Superior temporal gyrus (tissue), 1 donor: ENCODE data around the gene MAPK10.
A peak's percentile ranks its signal among the peaks of the same experiment; 100 is the strongest.
"Not testable (repeated sequence)": the region's sequence is repeated elsewhere in the genome, so short reads cannot be mapped to it uniquely, and the experiment has no call there.

Experiments
- DNase-seq: peaks from one replicate; pipeline ENCODE4 v3.0.0-alpha.2; 2016; ENCODE audit errors: extremely low spot score

Gene MAPK10

DNA sequence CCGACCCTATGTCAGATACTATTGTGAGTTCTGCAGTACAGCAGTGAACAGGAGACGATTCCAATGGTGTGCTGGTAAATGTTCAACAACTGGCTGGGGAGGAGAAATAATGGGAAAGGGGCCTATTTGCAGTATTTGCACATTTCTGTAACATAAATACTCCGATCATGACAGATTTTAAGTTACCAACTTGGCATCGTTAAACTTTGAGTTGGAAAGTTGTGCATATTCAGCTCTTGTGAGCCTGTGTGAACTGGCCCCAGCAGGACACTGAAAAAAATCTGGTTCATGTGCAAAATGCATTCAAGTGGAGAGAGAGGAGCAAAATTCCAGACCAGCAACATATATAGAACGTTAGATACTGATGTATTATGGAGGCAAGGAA, 175.0 kb downstream of the MAPK10 start:
- no peak for DNase-seq

DNA sequence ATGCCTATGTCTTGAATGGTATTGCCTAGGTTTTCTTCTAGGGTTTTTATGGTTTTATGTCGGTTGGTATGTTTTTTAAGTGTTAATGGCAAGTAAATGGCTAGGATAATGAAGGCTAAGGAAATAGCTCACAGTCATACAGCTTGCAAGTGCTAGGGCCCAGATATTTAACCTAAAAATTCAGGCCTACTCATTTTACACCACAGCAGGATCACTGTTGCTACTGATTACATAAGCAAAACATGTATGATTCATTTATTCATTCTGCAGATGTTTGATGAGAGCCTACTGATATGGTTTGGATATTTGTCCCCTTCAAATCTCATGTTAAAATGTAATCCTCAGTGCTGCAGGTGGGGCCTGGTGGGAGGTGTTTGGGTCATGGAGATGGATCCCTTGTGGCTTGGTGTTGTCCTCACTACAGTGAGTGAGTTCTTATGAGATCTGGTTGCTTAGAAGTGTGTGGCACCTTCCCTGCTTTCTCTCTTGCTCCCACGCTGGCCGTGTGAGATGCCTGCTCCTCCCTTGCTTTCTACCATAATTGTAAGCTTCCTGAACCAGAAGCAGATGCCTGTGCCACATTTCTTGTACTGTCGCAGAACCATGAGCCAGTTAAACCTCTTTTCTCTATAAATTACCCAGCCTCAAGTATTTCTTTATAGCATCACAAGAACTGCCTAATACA, 175.5 kb downstream of the MAPK10 start:
- no peak for DNase-seq

DNA sequence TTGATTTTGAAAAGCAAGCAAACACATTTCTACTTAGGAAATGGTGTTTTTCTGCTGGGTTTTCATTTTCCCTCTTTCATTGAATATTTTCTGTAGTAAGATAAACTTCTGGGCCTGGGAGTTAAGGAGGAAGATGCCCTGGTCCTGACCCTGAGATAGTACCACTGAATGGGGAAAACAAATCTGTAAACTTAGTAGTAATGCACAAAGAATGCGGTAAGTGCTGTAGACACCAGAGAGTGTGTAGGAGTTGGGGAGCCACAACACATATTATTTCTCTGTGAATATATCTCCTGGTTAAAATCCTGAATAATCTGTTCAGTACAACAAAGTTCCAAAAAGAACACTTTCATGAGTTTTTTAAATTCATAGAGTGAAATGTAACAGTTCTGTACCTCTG, 178.3 kb downstream of the MAPK10 start:
- DNase-seq: no peak

DNA sequence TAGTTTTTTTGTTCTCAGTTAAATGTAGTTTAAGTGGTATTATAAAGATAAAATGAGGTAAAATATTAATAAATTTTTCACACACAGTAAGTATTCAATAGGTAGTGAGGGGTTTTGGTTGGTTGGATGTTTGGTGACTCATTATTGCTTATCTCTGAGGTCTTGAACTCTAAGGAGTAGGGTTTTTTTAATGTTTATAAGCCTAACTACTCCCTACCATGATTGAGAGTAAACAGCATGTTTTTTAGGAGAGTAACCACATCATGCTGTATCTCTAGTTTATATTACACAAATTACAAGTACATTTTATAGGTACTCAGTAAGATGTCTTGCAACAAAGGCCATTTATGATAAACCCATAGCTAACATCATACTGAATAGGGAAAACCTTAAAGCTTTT, 181.6 kb downstream of the MAPK10 start:
- DNase-seq: no peak

DNA sequence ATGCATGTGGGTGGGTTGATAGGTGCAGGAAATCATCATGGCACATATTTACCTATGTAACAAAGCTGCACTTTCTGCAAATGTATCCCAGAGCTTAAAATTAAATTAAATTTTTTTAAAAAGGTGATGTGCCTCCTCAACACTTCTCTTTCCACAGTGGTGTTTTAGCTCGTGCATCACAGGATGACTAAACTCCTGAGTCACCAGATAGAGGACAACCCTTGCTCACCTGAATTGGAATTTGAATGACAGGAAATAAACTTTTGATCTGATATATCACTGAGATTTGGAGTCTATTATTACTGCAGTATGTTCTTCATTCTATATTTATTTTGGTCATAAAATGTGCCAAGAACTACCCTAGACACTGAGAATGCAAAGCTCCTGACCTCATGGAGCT, 185.3 kb downstream of the MAPK10 start:
- no peak for DNase-seq

DNA sequence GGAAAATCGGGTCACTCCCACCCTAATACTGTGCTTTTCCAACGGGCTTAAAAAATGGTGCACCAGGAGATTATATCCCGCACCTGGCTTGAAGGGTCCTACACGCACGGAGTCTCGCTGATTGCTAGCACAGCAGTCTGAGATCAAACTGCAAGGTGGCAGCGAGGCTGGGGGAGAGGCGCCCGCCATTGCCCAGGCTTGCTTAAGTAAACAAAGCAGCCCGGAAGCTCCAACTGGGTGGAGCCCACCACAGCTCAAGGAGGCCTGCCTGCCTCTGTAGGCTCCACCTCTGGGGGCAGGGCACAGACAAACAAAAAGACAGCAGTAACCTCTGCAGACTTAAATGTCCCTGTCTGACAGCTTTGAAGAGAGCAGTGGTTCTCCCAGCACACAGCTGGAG, 191.5 kb downstream of the MAPK10 start:
- not testable (repeated sequence) for DNase-seq

DNA sequence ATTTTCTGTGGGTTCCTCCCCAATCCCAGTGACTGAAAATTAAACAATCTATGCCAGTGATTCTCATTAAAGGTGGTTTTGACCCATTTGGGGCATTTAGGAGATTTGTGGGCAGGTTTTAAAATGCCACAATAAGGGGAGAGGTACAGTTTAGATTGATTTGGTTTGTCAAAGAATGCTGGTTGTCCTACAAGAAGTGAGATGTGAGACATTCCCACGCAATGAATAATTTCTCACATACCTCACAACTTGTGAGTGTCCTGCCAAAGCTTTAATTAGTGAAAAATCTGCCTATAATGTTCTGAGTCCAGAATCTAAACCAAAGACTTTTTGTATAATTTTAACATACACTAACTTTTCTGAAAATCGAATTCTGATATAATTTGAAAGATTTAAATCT, 199.4 kb downstream of the MAPK10 start:
- peak; percentile 53 for DNase-seq

DNA sequence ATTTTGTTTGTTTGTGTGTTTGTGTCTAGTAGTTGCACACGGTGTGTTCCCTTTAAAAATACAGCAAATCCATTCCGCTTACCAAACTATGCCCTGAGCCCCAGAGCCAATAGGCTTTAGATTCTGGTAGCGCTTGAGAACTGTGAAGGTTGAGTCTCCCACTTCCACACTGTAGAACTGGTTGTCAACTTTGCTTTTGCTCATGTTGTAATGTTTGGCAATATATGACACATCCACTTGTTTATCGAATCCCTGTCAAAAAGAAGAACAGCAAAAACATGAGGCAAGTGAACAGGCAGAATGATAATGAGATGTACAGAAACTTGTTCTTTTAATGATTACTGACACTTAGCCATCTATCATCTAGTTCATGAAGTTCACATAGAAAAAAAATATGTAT, 200.6 kb downstream of the MAPK10 start:
- DNase-seq: peak; percentile 13

DNA sequence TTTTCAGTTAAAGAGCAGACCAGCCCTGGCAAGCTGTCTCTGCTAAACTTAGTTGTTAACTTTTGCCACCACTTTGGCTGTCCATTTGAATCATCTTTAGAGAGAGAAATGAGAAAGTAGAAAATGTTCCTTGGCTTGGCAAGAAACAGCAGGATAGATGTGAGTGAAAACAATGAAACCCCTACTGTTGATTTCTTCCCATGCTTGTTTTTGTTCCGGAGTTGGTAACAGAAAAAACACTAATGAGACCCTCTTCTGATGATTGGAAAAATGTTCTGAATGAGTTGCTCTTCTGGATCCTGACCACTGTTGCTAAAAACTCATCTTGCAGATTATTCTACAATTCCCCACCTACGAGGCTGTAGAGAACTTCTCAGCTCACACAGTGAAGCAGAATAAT, 203.3 kb downstream of the MAPK10 start:
- DNase-seq: peak; percentile 45

DNA sequence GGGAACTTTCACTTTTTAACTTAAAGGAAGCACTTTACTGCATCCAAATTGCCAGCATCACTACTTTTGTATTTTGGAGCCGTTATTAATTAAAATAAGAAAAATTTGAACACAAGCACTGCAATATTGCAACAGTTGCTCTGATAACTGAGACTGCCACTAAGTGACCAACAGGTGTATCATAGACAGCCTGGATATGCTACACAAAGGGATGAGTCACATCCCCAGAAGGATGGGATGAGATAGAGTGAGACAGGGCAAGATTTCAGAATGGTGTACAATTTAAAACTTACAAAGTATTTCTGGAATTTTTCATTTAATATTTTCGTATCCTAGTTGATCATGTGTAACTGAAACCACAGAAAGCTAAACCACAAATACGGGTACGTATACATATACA, 204.1 kb downstream of the MAPK10 start:
- DNase-seq: no peak

DNA sequence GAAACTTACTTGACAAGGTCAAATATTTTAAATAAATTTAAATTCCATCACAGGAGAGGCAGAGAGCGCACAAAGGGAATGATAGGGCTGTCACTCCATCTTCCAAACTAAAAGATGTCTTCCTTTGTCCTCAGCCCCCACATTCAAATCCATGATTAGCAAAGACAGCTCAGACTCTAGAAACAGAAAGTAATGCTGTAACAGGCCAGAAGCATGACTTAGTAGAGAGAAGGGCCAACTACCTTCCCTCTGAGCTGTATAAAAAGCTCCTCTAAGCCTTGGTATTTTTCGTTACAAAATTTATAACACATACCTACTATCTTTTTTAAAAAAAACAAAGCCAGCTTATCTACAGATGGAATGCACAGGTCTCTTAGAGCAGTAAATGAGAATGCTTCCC, 207.4 kb downstream of the MAPK10 start:
- no peak for DNase-seq

DNA sequence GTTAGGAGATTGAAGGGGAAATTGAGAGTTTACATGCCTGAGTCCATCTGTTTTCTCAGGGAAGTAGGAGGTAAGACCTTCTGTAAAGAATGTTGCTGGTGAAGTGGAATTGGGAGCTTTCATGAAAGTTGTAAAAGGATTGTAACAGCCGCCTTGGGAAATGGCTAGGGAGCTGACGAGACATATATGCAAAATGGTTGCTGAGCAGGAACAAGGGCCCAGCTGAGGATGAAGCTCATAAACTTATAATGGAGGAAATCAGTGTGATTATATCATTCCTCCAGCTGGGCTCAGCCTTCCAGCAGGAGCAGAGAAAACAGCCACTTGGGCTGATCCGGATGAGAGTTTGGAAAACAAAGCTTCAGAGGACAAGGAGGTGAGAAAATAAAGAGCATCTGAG, 208.7 kb downstream of the MAPK10 start:
- DNase-seq: no peak

DNA sequence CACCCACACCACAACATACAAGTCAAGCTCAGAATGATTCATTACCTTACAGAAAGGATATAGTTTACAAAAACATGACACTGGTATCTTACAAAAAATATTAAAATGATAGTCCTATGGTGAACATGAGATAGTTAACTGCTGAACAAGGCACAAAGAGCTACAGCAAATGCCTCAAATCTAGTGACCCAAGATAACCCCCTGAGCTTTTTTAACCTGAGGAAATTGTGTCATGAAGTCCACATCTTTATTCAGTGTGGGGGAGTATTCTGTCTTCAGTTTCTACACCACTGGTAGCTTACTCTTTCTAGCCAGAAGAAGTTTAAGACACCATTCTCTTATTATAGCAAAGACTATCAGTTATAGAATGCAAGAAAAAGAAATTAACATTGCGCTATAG, 218.7 kb downstream of the MAPK10 start:
- no peak for DNase-seq

DNA sequence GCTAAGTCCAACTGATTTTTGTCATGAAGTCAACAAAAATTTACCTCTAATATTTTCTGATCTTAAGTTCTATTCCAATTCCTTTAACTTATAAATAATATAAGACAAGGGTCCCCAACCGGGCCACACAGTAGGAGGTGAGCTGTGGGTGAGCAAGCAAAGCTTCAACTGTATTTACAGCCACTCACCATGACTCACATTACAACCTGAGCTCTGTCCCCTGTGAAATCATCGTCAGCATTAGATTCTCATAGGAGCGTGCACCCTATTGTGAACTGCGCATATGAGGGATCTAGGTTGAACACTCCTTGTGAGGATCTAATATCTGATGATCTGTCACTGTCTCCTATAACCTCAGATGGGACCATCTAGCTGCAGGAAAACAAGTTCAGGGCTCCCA, 227.4 kb downstream of the MAPK10 start:
- DNase-seq: no peak

DNA sequence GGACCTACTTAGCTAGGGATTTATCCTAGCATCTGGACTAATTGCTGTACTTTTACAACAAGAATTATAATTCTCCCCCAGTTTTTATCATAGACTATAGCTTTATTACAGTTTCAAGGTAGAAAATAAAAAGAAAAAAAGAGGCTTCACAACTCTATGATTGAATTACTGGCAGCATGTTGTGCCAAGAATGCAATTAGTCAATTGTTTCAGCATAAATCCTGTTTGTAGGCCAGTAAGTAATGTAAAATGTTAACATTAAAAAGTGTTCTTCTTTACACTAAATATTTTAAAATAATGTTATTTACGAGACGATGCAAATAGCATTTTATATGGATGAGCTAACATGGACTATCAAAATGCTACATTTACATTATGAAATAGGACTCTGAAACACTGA, 228.4 kb downstream of the MAPK10 start:
- no peak for DNase-seq

DNA sequence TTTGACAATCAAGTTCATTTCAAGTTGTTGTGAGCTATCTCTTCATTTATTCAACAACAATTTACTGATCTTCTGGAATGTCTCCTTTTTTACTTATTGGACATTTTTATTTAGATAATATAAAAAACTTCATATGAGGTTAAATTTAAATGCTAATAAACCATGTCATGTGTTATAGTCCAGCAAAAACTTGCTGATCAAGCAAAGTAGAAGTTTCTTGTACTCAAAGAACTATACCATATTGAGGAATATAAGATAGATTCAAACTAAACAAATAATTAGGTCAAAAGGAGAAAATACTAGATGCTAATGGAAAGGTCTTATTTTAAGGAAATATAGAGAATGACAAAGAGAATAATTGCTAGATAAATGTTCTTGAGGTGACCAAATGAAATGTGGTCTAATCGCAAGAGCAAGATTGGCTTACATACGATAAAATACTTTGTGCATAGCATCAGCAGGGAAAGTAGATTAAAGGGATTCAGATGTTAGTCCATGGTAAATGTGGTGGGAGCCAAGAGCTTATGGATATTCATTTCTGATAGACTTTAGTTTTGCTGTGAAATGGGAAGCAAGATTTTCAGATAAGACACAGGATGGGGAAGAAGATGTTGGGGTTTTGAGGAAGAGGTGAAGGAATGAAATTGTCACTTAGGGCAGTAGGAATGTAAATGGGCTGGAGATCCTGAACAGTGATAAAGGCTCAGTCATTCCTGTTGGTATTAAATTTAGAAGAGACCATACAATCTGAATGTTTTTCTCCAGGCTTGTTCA, 229.5 kb downstream of the MAPK10 start:
- no peak for DNase-seq

DNA sequence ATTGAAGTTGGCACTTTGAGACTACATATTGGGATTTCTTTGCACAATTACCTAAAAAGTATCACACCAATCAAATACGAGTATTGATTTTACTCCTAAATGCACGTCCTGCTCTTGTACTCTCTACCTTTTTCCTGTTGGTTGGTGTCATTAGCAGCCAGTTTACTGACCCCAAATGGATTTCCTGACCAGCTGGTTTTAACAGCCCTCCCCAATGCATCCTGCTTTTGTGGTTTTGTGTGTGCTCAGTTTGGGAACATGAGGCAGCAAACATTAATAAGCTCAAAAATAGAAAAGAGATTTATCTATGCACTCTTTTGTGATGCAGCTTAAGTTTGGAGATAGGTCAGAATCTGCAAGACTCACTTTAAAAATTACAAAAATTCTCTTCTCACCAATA, 230.3 kb downstream of the MAPK10 start:
- DNase-seq: no peak

DNA sequence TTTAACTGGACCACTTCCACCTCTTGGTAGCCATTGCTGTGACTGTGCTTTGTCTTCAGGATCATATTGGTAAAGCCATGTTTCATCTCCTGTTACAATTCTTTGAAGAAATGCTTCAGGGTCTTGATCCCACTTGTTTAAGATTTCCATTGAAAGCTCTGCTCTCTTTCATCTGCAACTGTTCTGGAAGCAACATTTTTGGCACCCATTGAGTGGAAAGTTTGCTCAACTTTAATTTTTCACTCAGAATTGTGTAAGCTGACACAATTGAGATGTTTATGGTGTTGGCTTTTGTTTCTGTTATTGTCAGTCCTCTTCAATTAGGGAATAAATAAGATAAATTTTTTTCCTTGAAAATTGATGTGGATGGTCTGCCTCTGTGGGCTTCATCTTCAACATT, 237.4 kb downstream of the MAPK10 start:
- DNase-seq: no peak

DNA sequence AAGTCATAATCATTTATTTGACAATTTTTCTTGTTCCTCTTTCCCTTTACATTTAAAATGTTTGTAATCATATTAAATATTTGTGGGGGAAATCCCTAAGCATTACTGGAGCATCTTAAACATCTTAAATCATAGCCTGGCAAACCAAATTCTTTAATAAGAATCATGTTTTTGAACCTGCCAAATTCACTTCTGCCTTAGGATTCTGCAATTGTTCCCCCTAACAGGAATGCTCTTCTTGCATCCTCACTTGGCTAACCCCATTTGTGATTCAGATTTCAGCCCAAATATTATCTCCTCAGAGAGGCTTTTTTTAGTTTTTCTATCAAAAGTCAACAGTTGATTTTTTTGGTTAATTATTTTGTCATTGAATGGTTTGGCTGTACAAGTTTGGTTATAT, 241.1 kb downstream of the MAPK10 start:
- no peak for DNase-seq

DNA sequence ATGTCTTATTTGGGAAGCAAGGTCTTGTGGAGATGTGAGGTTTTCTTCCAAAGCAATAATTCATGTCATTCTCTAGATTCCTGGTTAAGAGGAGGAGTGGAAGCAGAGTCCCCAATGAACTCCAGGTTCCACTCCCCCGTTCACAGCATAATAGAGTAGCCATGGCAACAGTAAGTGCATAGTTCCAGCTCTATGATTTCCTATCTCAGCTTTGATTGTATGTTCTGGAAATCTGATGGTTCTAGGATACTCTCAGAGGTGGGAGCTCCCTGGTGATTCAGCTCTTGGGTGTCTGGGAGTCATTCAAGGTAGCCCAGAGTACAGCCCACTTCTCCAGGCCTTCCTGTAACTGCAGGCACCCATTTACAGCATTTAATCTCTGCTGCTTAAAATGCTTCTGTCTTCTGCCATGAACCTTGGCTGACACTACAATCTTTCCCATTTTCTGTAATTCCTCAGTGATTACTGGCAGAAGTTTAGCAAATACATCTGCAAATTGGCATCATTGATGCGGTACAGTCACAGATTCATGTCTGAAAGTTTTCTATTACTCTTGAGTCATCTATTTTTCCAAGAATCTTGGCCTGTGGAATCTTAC, 242.0 kb downstream of the MAPK10 start:
- no peak for DNase-seq

DNA sequence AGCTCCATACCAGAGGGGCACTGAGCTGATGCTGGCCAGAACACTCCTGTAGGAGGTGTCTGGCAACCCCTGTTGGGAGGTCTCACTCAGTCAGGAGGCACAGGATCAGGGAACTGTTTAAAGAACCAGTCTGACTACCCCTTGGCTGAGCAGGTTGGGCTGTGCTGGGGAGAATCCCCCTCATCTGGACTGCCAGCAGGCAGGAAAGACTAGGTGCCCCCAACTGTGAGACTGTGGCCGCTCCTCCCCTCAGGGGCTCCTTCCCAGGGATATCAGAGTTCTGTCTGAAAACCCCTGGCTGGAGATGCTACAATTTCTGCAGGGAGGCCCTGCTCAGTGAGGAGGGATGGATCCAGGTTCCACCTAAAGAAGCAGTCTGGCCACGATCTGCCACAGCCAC, 245.3 kb downstream of the MAPK10 start:
- DNase-seq: no peak

DNA sequence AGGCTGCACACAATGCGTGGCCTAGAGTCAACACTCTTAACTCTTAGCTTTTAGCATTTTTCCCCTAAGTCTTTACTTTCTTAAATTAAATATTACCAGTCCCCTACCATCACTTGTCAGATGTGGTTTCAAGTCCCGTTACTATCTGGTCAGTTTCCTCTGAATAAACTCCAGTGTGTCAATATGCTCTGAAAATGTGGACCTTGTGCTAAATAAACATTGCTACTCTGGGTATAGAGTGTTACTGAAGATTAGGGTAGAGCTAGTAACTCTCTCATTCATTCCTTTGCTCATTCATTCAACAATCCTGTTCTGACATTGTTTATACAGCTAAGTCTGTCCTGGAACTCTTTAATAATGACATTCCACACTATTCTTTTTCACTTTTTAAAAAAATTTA, 251.0 kb downstream of the MAPK10 start:
- DNase-seq: no peak

DNA sequence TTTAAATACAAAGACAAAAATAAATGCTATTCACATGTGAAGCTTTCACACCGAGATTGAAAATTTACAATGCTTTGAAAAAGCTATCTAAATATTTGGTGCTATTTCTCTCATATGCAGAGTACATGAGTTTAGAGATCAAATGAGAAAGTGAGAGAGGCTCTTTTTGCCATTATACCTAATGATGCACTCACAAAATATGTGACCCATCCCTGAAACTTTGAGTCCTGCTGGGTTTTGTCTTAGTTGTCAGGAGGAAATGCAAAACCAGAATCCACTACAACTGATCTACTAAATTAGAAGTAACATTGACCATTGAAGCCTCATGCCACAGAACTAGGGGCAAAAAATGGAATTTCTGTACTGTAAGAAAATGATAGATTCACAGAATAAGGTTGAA, 251.7 kb downstream of the MAPK10 start:
- no peak for DNase-seq
